ENCODE measurements around the gene SPRING1.
A peak's percentile ranks its signal among the peaks of the same experiment; 100 is the strongest.

The SPRING1 gene

DNA sequence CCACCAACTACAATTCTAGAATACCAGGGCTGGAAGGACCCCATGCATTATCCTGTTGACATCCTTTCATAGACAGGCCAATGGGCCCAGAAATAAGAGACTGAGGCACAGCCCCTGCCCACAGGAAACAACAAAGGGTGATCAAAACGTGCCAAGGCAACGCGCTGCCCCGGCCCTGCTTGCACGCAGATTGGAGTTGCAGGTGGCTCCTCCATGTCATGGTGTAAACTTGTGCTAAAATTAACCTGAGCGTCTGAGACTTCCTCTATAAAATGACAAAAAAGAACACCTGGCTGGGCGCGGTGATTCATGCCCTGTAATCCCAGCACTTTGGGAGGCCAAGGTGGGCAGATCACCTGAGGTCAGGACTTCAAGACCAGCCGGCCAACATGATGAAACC lies 30.1 kb downstream of the SPRING1 start:
- DNase-seq: no peak

DNA sequence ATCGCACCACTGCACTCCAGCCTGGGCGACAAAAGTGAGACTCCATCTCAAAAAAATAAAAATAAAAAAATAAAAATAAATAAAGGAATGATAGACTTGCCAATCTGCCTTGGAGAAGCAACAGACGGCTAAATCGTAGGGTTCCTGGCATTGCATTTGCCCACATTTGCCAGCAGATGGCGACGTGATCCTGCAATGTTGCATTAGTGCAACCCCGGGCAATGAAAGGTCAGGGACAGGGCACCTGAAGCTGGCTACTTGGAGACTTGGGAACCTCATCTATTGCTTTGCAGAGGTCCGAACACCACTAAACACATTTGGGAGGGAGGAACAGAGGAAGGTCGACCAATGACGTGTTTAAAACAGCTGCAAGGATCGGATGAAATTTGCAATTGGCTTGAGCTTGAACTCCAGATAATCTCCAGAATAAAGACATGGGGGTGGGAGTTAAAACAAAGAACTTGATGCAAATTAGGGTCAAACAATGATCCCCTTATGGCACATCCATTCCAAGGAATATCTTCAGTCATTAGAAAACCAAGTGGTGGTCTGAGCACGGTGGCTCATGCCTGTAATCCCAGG lies 34.6 kb downstream of the SPRING1 start:
- peak; percentile 81 for DNase-seq

DNA sequence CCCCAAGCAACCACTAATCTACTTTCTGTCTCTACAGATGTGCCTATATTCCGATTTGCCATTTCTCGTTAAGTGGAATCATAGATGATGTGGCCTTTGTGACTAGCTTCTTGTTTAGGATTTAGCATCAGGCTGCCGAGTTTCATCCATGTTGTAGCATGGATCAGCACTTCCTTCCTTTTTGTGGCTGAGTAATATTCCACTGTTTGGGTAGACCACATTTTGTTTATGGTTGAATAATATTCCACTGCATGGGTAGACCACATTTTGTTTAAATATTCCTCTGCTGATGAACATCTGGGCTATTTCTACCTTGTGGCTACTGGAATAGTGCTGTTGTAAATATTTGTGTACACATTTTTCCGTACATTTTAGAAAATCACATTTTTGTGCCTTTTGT lies 36.4 kb downstream of the SPRING1 start:
- no peak for DNase-seq

DNA sequence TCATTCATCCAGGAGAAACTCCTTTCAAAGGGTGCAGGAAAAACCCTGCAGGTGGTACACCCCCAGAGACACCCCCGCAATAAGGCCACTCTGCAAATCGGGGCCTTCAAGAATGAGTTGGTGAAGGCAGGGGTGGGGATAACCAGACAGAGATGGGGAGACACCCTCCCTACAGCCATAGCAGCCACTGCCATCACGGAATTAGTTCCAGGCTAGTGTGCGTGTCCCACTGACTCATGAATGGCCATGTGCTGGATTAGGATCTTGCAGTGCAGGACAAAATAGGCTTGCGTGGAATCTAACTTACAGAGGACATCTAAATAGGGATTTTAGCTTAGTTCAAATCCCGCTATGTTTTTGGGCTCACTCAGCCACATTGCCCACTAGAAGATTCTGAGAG lies 37.8 kb downstream of the SPRING1 start:
- DNase-seq: no peak

DNA sequence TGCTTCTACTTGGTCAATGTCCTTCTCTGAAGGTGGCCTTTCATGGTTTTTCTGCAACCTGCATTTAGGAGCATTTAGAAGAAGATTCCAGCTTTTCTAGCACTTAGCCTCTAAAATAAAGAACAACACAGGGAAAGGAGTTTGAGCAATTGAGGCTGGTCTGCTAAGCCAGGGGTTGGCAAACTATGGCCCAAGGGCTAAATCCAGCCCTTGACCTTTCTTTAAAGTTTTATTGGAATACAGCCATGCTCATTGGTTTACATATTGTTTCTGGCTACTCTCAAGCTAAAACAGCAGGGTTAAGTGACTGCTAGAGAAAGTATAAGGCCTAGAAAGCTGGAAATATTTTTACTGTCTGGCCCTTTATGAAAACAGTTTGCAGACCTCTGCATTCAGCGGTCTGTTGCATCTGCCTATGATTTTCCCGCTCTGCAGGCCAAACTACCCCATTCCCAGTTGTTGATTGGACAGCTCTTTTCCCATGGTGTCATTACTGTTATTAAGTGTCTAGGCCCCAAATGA lies 39.3 kb downstream of the SPRING1 start:
- no peak for DNase-seq

DNA sequence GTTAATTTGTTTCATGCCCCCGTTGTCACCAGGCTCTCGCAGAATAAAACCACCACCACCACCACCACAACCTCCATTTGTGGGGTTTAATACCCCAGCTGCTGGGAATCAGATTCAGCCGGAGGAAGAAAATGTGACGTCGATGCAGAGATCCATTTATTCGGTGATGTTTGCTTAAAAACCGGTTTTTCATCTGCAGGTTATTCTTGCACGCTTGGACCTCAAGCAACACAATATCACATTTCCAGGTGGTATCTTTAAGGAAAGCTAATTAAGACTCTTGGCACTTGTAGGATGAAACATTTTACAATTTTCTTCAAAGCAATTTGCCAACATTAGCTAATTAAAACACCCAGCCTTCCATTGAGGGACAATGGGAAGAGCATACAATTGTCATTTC lies 39.8 kb downstream of the SPRING1 start:
- no peak for DNase-seq

DNA sequence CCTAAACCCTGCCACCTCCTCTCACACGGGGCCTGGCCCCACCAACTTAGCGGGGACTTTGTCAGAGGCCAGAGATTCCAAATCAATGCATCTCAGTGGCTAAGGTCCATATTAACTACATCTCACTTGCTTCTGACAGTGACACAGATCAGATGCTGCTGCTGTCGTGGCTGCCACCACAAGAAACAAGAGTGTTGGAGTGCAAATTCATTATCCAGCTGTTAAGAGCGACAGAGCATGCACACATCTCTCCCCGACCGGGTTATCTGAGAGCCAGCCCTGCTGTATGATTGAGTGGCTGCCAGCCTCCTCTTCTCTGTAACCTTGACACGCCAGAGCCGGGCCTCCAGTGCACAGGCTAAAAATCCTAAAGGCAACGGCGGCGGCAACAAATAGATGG lies 40.2 kb downstream of the SPRING1 start:
- DNase-seq: no peak

DNA sequence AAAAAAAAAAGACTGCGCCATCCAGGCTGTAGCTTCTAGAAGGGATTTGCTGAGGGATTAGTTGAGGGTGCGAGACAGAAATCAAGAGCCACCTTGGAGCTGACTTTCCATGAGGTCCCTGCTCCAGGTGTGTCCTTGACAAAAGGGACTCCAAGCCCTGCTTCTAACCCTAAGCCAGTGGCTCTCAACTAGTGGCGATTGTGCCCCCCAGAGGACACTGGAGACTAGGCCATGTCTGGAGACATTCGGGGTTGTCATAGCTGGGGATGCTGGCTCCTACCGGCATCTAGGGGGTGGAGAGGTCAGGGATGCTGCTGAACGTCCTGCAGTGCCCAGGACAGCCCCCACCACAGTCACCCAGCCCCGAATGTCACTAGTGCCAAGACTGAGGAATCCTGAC lies 40.6 kb downstream of the SPRING1 start:
- DNase-seq: peak; percentile 75

DNA sequence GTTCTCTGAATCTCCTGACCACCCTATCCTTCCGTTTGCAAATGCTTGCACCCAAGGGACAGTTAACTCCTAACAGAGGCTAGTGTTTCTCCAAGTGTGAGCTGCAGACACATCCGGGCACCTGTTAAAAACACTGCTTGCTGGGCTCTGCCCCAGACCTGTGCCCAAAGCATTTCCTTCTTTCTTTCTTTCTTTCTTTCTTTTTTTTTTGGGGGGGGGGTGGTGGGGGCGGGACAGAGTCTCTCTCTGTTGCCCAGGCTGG lies 42.5 kb downstream of the SPRING1 start:
- DNase-seq: no peak

DNA sequence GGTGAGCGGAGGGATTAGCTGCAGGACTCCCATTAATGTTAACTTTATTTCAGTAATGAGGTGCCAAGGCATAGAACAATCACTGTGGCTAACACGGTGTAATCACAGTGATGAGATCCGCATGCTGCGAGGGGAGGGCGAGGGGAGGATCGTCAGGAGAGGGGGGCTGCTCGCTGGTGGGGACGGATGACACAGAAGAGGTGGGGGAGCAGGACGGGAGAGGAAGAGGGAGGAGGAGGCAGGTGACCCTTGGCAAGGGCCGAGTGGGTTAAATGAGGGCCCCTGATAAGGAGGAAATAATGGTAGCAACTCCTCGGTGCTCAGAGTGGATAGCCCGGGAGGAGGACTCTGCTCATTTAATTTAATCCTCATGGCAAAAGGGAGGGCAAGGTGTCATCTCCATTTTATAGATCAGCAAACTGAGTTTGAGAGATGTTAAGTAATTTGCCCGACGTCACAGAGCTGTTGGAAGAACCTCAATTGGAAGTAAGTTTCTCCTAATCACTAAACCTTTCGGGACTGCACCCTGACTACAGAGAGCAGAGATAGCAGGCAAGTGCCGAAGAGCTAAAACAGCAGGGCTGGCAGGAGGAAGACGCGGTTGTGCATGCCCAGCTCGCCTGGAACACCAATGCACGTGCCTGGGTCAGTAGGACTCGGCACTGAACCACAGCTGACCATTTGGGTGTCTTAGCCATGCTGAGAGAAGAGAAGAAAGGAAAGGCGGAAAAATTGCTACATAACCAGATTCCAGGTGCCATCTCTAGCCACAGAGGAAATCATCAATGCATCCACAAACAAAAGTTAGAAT lies 43.0 kb downstream of the SPRING1 start:
- peak; percentile 12 for DNase-seq

DNA sequence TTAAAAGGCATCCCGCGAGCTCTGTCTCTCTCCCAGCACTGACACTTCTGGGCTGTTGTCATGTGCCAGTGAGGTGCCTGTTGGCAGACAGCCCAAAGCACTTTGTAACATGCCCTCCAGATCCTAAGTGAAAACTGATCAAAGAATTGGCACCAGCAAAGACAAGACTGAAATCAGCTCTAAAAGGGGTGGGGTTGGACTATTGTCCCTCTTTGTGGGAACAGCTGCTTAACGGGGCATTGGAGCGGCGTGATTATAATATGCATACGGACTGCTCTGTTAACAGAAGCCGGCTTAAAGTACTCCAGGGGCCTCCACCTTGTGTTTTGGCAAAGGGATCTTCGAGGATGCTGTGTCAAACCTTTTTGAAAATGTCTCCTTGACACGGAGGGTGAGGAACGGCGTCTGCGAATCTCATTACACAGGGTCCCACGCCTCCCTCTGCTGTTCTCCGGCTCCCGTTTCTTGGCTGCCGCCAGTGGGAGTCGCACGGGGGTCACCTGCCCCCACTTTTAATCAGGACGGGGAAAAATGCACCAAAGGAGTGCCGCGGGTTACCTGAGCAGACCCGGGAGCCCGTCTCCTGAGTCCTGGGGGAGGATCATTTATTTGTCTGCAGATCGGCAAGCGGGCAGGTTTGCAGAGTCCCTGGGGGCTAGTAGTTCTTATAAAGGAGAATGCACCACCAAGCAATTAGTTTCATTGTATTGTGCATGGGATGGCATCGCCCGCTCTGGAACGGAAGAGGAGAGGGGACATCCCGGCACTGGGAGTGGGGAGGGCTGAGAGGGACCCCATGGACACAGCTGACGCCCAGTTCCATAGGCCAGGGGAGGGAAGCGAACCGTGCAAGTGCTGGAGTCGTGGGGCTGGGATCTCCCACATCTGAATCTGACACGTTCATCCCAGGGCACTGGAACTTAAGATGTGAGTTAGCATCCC lies 44.3 kb downstream of the SPRING1 start:
- DNase-seq: peak; percentile 61

DNA sequence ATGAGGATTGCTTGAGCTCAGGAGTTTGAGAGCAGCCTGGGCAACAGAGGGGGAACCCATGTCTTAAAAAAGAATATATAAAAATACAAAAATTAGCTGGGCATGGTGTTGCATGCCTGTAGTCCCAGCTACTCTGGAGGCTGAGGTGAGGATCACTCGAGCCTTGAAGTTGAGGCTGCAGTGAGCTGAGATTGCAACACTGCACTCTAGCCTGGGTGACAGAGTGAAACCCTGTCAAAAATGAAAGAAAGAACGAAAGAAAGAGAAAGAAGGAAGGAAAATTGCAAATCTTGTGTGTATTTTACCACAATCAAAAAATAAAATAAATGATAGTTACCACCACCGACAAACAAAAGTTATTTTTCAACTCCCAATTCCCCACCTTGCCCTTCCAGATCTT lies 45.3 kb downstream of the SPRING1 start:
- no peak for DNase-seq

DNA sequence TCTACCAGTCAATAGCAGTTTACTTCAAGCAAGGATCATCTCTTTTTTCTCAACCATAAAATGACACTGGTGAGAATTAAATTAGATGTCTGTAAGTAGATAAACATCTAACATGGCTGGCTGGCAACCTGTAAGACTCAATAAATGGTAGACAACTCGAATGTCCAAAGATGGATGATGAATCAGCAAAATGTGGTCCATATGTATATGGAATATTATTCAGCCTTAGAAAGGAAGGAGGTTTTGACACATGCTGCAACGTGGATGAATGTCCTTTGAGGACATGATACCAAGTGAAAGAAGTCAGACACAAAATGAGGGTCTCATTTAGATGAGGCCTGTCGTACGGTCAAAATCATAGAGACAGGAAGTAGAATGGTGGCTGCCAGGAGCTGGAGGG lies 46.2 kb downstream of the SPRING1 start:
- no peak for DNase-seq

DNA sequence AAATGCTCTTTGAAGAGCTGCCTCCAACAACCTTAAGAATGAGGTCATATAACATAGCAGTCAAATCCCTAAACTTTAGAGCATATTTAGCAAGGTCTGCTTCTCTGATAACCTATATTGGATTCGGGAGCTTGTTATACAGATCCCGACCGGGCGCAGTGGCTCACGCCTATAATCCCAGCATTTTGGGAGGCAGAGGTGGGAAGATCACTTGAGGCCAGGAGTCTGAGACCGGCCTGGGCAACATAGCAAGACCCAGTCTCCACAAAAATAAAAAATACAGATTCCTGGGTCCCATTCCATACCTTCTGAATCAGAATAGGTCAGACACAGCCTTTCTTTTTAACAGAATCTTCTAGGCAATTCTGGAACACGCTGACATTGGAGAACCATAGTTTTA lies 46.7 kb downstream of the SPRING1 start:
- peak; percentile 11 for DNase-seq

DNA sequence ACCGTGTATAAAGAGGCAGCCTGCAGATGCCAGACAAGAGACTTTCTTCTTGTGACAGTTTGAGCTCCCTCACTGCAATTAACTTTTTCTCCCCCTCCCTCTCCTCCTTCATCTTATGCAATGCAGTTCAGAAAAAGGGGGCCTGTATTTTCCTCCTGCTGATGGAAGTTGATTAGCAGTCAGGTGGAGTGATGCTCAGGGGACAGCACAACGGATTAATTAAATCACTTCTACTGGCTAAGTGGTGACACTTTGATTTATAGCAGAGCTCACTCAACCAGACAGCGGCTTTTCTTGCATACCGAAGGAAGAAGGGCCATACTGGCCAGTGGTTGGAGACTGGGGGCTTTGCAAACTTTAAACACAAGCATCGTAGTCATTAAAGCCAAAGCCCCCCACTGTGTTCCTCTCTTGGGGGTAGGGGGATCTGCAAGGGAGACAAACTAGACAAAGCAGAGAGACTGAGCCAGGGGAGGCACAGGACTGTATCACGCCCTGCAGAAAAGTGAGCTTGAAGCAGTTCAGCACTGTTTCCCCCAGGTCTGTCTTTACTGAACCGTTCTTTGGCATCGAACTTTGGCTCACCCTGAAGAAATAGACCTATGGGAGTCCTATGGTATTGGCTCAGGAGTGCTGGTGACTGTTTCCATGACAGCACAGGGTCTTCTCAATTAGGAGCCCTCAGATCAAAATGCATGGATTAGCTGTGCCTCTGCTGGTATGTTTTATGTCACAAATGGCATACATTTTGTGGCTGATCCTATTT lies 47.7 kb downstream of the SPRING1 start:
- DNase-seq: peak; percentile 97

DNA sequence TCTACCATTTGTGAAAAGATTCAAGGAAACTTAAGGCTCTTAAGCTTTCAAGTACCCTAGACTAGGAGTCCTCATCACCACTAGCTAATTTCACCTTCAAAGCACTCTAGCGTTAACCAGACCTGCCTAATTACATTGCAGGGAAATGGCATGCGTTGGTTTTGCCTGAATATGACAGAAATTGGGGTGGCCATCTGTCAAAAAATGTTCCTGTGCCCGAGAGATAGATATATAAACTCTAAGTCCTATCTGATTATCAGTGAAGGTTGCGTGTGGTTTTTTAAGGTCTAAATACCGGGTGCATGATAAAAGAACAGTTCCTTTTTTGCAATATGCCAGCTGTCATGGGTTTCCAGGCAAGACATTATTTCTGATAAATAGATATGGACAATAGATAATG lies 48.3 kb downstream of the SPRING1 start:
- no peak for DNase-seq

Data from NCI-H82 (cell line).